ENCODE measurements around the gene C1QL1. TPM values are rescaled to one million over a fixed set of nuclear protein-coding genes. Genes with fewer than 3 reads are reported as not detected.

Gene C1QL1
- polyA plus RNA-seq, 1 donor from 2014 or later, result 0.19 TPM

DNA sequence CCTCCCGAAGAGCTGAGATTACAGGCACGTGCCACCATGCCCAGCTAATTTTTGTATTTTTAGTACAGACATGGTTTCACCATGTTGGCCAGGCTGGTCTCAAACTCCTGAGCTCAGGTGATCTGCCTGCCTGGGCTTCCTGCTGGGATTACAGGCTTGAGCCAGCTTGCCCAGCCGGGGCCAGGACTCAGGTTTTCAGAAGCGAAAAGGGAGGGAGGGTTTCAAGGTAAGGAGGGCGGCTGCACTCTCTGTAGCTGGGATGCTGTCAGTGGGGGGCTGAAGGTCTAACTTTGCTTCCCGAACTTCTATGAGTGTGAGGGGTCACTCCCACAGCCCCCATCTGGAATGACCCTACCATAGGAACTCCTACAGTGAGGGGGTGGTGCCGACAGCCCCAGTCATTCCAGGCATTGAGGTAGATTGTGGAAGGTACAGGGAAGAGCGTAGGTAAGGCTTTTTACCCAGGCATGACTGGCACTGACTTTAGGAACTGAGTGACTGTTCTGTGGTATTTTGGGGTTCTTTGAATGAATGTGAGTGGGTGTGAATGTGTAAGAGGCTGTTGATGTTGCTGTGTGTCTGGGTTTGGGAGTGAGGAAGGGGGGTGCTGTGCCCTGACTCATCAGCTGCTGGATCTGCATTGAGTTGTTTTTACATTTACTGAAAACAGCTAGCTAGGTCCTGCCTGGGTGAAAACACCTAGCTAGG is 3.8 kb upstream of the C1QL1 start:
- no peaks in the 10 kb centered on the region for H3F3A ChIP-seq (ENCODE audit: insufficient read depth, low read length, poor library complexity, severe bottlenecking)
- H3K27me3 ChIP-seq (ENCODE audit: insufficient read depth, low read depth, low read length), result peaks cover 45% of the 10 kb centered on the region
- no peak overlapping the region for H3K4me2 ChIP-seq (ENCODE audit: low read length)
- H3K9me3 ChIP-seq (ENCODE audit: low read length), result no peaks in the 10 kb centered on the region
- no peaks in the 10 kb centered on the region for H3K9me2 ChIP-seq (ENCODE audit: insufficient read depth, low read length)
- no peak overlapping the region for H3K4me3 ChIP-seq (ENCODE audit: low read length)
- no peaks in the 10 kb centered on the region for H4K20me1 ChIP-seq (ENCODE audit: insufficient read depth)
- H3K79me2 ChIP-seq (replicated peaks; ENCODE audit: insufficient read depth, low read length), result no peaks in the 10 kb centered on the region
- no peak overlapping the region for H2AFZ ChIP-seq (ENCODE audit: low read depth, low read length)
- no peak overlapping the region for H3K27ac ChIP-seq (ENCODE audit: low read length)
- TF ChIP-seq RAD21 (conservative IDR thresholded peaks at IDR 0.05) (no peak), EZH2 (IDR thresholded peaks at IDR 0.05; ENCODE audit: borderline replicate concordance, insufficient read depth, low read length, poor library complexity, severe bottlenecking) (no peak), MXI1 (conservative IDR thresholded peaks at IDR 0.05; ENCODE audit: poor library complexity, severe bottlenecking) (no peak), TAF1 (IDR thresholded peaks at IDR 0.05; ENCODE audit: low read depth) (no peak)
- H3K36me3 ChIP-seq (ENCODE audit: insufficient read depth, low read length), result no peaks in the 10 kb centered on the region
- H3K9ac ChIP-seq (ENCODE audit: low read length), result no peak overlapping the region

DNA sequence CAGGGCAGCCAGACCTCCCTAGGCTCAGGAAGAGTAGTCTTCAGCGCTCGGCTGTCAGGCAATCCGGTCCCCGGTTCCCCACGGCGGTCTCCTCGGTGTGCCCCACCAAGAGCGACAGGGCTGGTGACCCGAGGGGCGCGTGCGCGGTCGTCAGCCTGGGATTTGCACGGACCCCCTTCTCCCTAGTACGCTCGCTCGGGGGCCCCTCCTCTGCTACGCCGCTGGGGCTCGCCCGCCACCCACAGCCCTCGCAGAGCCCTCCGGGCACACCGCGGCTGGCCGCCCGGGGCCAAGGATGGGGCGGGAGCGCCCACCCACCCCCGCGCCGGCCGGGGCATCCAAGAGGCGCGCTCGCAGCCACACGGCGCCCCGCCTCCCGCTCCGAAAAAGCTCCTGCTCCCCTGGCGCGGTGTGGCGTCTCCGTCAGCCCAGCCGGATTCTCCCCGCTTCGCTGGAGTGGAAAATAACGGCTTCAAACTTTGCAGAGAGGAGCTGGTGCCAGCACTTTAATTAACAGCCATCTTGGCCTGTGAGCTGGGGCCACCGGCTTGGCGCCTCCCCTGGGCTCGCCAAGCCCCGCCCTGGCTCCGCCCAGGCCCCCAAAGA is 2.1 kb upstream of the C1QL1 start:
- Histone ChIP-seq H3K9ac (ENCODE audit: low read length) (no peak overlapping the region), H3K27me3 (ENCODE audit: insufficient read depth, low read depth, low read length) (peaks cover 61% of the 10 kb centered on the region), H3K36me3 (ENCODE audit: insufficient read depth, low read length) (no peaks in the 10 kb centered on the region), H3F3A (ENCODE audit: insufficient read depth, low read length, poor library complexity, severe bottlenecking) (no peaks in the 10 kb centered on the region), H4K20me1 (ENCODE audit: insufficient read depth) (no peaks in the 10 kb centered on the region), H3K4me3 (ENCODE audit: low read length) (peak overlapping the region; percentile 47), H3K27ac (ENCODE audit: low read length) (no peak overlapping the region), H3K9me3 (ENCODE audit: low read length) (no peaks in the 10 kb centered on the region), H2AFZ (ENCODE audit: low read depth, low read length) (no peak overlapping the region), H3K9me2 (ENCODE audit: insufficient read depth, low read length) (no peaks in the 10 kb centered on the region), H3K79me2 (replicated peaks; ENCODE audit: insufficient read depth, low read length) (no peaks in the 10 kb centered on the region), H3K4me2 (ENCODE audit: low read length) (no peak overlapping the region)
- TF ChIP-seq TAF1 (IDR thresholded peaks at IDR 0.05; ENCODE audit: low read depth) (no peak), EZH2 (IDR thresholded peaks at IDR 0.05; ENCODE audit: borderline replicate concordance, insufficient read depth, low read length, poor library complexity, severe bottlenecking) (no peak), POLR2AphosphoS5 (IDR thresholded peaks at IDR 0.05) (no peak)
- TF ChIP-seq, protein P1, sequence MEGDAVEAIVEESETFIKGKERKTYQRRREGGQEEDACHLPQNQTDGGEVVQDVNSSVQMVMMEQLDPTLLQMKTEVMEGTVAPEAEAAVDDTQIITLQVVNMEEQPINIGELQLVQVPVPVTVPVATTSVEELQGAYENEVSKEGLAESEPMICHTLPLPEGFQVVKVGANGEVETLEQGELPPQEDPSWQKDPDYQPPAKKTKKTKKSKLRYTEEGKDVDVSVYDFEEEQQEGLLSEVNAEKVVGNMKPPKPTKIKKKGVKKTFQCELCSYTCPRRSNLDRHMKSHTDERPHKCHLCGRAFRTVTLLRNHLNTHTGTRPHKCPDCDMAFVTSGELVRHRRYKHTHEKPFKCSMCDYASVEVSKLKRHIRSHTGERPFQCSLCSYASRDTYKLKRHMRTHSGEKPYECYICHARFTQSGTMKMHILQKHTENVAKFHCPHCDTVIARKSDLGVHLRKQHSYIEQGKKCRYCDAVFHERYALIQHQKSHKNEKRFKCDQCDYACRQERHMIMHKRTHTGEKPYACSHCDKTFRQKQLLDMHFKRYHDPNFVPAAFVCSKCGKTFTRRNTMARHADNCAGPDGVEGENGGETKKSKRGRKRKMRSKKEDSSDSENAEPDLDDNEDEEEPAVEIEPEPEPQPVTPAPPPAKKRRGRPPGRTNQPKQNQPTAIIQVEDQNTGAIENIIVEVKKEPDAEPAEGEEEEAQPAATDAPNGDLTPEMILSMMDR (IDR thresholded peaks at IDR 0.05; ENCODE audit: poor library complexity, severe bottlenecking), result no peak

DNA sequence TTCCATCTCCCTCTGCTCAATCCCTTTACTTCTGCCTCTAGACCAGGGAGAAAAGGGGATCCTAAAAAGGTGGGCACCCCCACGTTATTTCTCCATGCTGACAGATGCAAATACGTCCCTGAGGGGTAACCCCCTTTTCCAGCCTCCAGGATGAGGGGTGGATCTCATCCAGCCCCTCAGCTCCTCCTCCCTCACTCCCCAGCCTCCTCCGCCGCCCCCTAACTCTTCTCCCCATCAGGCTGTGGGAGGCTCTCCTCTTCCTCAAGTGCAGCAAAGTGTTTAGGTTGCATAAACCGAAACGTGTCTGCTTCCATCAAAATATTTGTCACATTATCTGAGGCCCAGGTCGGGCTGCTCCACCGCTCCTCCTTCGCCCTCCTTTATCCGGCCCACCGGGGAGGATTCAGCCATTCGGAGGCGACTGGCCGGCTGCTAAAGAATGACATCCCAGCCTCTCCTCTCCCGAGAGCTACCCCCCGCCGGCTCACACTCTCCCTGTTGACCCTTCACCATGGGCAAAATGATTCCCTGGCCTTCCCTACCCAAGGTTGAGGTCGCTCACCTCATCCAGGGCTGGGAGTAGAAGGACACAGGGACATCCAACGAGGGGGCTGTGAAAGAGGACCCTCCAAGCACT is 1.2 kb upstream of the C1QL1 start:
- Histone ChIP-seq H3K79me2 (replicated peaks; ENCODE audit: insufficient read depth, low read length) (no peaks in the 10 kb centered on the region), H3K27ac (ENCODE audit: low read length) (no peak overlapping the region), H3K4me2 (ENCODE audit: low read length) (no peak overlapping the region), H4K20me1 (ENCODE audit: insufficient read depth) (no peaks in the 10 kb centered on the region), H3K27me3 (ENCODE audit: insufficient read depth, low read depth, low read length) (peaks cover 66% of the 10 kb centered on the region), H3K9me2 (ENCODE audit: insufficient read depth, low read length) (no peaks in the 10 kb centered on the region), H3K9ac (ENCODE audit: low read length) (no peak overlapping the region), H3F3A (ENCODE audit: insufficient read depth, low read length, poor library complexity, severe bottlenecking) (no peaks in the 10 kb centered on the region), H3K36me3 (ENCODE audit: insufficient read depth, low read length) (no peaks in the 10 kb centered on the region), H3K9me3 (ENCODE audit: low read length) (no peaks in the 10 kb centered on the region), H2AFZ (ENCODE audit: low read depth, low read length) (no peak overlapping the region), H3K4me3 (ENCODE audit: low read length) (no peak overlapping the region)
- TF ChIP-seq TAF1 (IDR thresholded peaks at IDR 0.05; ENCODE audit: low read depth), result no peak
- TF ChIP-seq, protein P1 (IDR thresholded peaks at IDR 0.05; ENCODE audit: poor library complexity, severe bottlenecking), result no peak

Measured in neural cell (in vitro differentiated cells).